HG03175 (cell line): ENCODE results near the gene MAP2K1.
A peak's percentile ranks its signal among the peaks of the same experiment; 100 is the strongest.
"Not testable (repeated sequence)": the region's sequence is repeated elsewhere in the genome, so short reads cannot be mapped to it uniquely, and the experiment has no call there.

ENCODE experiments used
- ATAC-seq: cut with Tn5 transposase; IDR thresholded peaks from one replicate; pipeline ENCODE4 v1.9.1; 2021; ENCODE audit warnings: mild to moderate bottlenecking, moderate library complexity; ENCODE audit not compliant: unreplicated experiment

Gene MAP2K1

GRCh38 chr15:66502491-66502890, 115.8 kb downstream of the MAP2K1 start:
- no peak for ATAC-seq

- ATAC-seq, result not testable (repeated sequence)
Measured at GRCh38 chr15:66503041-66503648, 116.4 kb downstream of the MAP2K1 start.

GRCh38 chr15:66503780-66504562, 117.3 kb downstream of the MAP2K1 start:
- ATAC-seq, result no peak

GRCh38 chr15:66504563-66505429, 118.1 kb downstream of the MAP2K1 start, which contains the start of the genes RPL4 and ZWILCH:
TSS of gene RPL4 (minus strand) at chr15:66504855. CDS start at chr15:66504790, 65 bp downstream.
TSS of gene ZWILCH (plus strand) at chr15:66505326. CDS start at chr15:66505339, 13 bp downstream.
- peak; percentile 73 for ATAC-seq

GRCh38 chr15:66505430-66505811, 118.7 kb downstream of the MAP2K1 start:
- ATAC-seq, result no peak

- ATAC-seq, result no peak
Measured at GRCh38 chr15:66505818-66506217, 119.1 kb downstream of the MAP2K1 start.

- ATAC-seq, result no peak
Measured at GRCh38 chr15:66508293-66508883, 121.7 kb downstream of the MAP2K1 start.

- ATAC-seq, result no peak
Measured at GRCh38 chr15:66514586-66514985, 127.9 kb downstream of the MAP2K1 start.

- no peak for ATAC-seq
Measured at GRCh38 chr15:66515901-66516322, 129.2 kb downstream of the MAP2K1 start.

- no peak for ATAC-seq
Measured at GRCh38 chr15:66523926-66524325, 137.2 kb downstream of the MAP2K1 start.

- ATAC-seq, result no peak
Measured at GRCh38 chr15:66524838-66525237, 138.1 kb downstream of the MAP2K1 start.

- ATAC-seq, result no peak
Measured at GRCh38 chr15:66535056-66535455, 148.3 kb downstream of the MAP2K1 start.
